GM12891 (cell line): ENCODE data around the gene ZNF469.

Source experiments
- POLR2A ChIP-seq: IDR thresholded peaks from 2 replicates; pipeline ENCODE4 v1.6.1; 2011; ENCODE audit warnings: low read depth, low read length, control low read depth
- POU2F2 ChIP-seq: IDR thresholded peaks from 2 replicates; pipeline ENCODE4 v1.6.1; 2011; ENCODE audit warnings: low read depth, mild to moderate bottlenecking, control low read depth, low read length, moderate library complexity
- TAF1 ChIP-seq: IDR thresholded peaks from 2 replicates; pipeline ENCODE4 v1.6.1; 2011; ENCODE audit warnings: low read depth, low read length, control low read depth

- TF ChIP-seq POLR2A (no peak), TAF1 (no peak), POU2F2 (no peak)
Measured at GRCh38 chr16:88373211-88373610, 9.5 kb upstream of the ZNF469 start.
